ENCODE measurements around the gene ARMC5.
"Not testable (repeated sequence)": the region's sequence is repeated elsewhere in the genome, so short reads cannot be mapped to it uniquely, and the experiment has no call there.

ARMC5 gene

GRCh38 chr16:31430380-31431052, 28.8 kb upstream of the ARMC5 start:
- in situ Hi-C loops (cut with HindIII; ENCODE audit: low sequenced_read_pairs) = no loop called here
- TF ChIP-seq CTCF (IDR thresholded peaks at IDR 0.05; ENCODE audit: low read depth, low read length) = no peak
- DNase-seq (ENCODE audit: low read depth, low spot score) = no peak
- no peak overlapping the region for H3K4me3 ChIP-seq (ENCODE audit: low read depth, low read length)

- in situ Hi-C loops (cut with HindIII; ENCODE audit: low sequenced_read_pairs) = no loop called here
- no peak for DNase-seq (ENCODE audit: low read depth, low spot score)
- no peak for TF ChIP-seq CTCF (IDR thresholded peaks at IDR 0.05; ENCODE audit: low read depth, low read length)
- H3K4me3 ChIP-seq (ENCODE audit: low read depth, low read length) = no peak overlapping the region
Observed at GRCh38 chr16:31435341-31436220, 23.7 kb upstream of the ARMC5 start.

- in situ Hi-C loops (cut with HindIII; ENCODE audit: low sequenced_read_pairs) = no loop called here
- DNase-seq (ENCODE audit: low read depth, low spot score) = no peak
- no peak for TF ChIP-seq CTCF (IDR thresholded peaks at IDR 0.05; ENCODE audit: low read depth, low read length)
- H3K4me3 ChIP-seq (ENCODE audit: low read depth, low read length) = no peak overlapping the region
Observed at GRCh38 chr16:31436221-31437045, 22.9 kb upstream of the ARMC5 start.

GRCh38 chr16:31438414-31438813, 20.9 kb upstream of the ARMC5 start:
- in situ Hi-C loops (cut with HindIII; ENCODE audit: low sequenced_read_pairs) = no loop called here
- DNase-seq (ENCODE audit: low read depth, low spot score) = no peak
- no peak overlapping the region for H3K4me3 ChIP-seq (ENCODE audit: low read depth, low read length)
- TF ChIP-seq CTCF (IDR thresholded peaks at IDR 0.05; ENCODE audit: low read depth, low read length) = no peak

- H3K4me3 ChIP-seq (ENCODE audit: low read depth, low read length); in situ Hi-C loops (cut with HindIII; ENCODE audit: low sequenced_read_pairs); DNase-seq (ENCODE audit: low read depth, low spot score): not testable (repeated sequence)
Observed at GRCh38 chr16:31439023-31439422, 20.3 kb upstream of the ARMC5 start.

GRCh38 chr16:31439519-31439918, 19.8 kb upstream of the ARMC5 start:
- no peak for DNase-seq (ENCODE audit: low read depth, low spot score)
- no peak for TF ChIP-seq CTCF (IDR thresholded peaks at IDR 0.05; ENCODE audit: low read depth, low read length)
- H3K4me3 ChIP-seq (ENCODE audit: low read depth, low read length) = no peak overlapping the region
- in situ Hi-C loops (cut with HindIII; ENCODE audit: low sequenced_read_pairs) = no loop called here

Measured in astrocyte of the spinal cord (primary cell).